ENCODE results near the gene LHX2.

GRCh38 chr9:124015661-124016131 is 4.1 kb downstream of the LHX2 start:
- TF ChIP-seq POLR2A (IDR thresholded peaks at IDR 0.05) = no peak
- no peak for TF ChIP-seq CTCF (IDR thresholded peaks at IDR 0.05)

Data from adrenal gland (tissue), 5 donors.